Stimulated activated CD8-positive, alpha-beta memory T cell treated with anti-CD3 and anti-CD28 coated beads, Interleukin-4, amount 100 ng/mL, for 48 hours (primary cell): ENCODE data around the gene BCAT1.
"Not testable (repeated sequence)": the region's sequence is repeated elsewhere in the genome, so short reads cannot be mapped to it uniquely, and the experiment has no call there.

Experiments
- DNase-seq: peaks from one replicate; pipeline ENCODE4 v3.0.0-alpha.2; 2020

Gene BCAT1

GRCh38 chr12:24926080-24926479 is 22.8 kb downstream of the BCAT1 start:
- DNase-seq, result not testable (repeated sequence)

DNA sequence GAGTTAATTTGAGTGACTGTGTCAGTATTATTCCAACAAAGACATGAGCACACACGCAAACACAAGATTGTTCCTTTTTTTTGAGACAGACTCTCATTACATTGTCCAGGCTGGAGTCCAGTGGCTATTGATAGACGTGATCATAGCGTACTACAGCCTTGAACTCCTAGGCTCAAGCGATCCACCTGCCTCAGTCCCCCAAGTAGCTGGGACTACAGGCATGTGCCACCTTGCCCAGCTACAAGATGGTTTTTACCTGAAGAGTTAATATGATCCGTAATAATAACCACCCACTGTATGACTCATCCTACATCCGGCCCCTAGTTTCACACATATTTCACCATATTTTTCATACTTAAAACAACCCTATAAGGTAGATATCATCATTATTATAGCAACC is 26.8 kb downstream of the BCAT1 start:
- no peak for DNase-seq

DNA sequence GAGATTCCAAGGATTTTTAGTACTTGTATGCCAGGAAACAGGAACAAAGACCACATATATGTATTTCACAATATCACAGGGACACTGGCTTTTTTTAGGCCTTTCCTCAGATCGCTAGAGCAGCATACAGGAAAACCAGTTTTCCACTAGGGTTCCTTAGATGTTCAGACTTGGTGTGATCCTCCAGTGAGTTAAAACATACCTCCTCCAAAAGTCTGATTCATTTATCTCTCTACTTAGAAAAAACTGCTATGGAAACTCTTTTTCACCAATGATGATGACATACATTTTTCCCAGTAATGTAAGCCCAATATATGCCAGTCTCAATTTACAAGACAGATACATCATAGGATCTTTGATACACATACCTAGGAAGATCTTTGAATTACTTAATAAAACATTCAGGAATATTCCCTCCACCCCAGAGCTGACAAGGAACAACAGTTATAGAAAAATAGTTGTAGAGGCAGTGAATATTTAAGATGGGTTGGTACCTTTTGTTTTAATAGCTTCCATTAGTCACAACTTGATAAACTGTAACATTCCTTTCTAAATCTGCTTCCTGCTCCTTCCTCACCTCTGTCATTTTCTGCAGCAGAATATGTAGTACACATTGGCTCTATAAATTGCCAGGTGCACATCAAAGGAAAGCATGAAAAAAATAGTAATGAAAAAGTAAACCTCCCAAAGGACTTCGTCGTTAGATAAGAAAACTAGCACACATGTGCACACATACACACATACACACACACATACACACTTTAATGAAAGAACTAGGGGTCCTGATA is 27.5 kb downstream of the BCAT1 start:
- no peak for DNase-seq

- DNase-seq, result no peak
Observed at GRCh38 chr12:24920141-24920540, 28.8 kb downstream of the BCAT1 start.

GRCh38 chr12:24919346-24920001 is 29.4 kb downstream of the BCAT1 start:
- peak; percentile 41 for DNase-seq

DNA sequence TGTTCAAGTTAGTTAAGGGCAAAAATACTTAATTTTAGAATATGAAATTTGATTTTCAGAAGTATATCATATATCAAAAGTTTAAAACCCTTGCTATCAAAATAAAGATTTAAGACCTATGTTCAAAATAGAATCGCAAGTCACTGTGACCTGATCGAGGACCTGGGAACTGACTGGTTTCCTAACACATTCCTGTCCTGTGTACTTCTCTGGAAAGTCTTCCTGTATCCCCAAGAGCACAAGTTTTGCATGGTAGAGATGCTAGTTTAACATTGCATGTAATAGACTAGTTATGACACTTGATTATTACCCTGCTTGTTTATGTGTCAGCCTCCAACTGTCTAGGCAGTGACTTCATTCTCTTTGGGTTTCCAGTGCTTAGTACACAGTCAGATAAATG is 30.3 kb downstream of the BCAT1 start:
- DNase-seq, result no peak

DNA sequence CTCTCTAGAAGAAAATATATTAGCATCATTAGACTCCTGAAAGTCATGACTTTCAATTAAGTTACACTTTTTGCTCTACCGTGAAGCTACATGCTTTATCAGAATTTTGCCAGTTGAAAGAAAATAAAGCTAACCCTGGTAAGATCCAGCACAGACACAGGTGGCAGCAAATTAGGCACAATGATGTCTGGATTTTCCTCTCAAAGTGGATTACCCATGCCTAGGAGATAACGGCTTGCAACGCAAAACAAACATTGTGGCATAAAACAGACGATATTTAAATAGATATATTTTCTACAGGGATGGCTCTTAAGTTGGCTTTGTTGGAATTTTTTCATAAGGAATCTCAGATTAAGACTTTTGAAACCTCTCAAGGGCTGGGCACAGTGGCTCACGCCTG is 33.4 kb downstream of the BCAT1 start:
- no peak for DNase-seq

DNA sequence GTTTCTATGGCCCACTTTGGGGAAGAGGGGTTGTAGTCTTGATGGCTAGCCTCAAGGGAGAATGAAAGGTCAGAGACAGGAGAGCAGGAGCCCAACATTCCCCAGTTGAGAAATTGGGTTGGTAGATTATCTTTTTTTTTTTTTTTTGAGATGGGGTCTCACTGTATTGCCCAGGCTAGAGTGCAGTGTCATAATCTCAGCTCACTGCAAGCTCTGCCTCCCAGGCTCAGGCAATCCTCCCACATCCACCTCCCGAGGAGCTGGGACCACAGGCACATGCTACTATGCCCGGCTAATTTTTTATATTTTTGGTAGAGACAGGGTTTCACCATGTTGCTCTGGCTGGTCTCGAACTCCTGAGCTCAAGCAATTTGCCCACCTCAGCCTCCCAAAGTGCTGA is 34.9 kb downstream of the BCAT1 start:
- no peak for DNase-seq

DNA sequence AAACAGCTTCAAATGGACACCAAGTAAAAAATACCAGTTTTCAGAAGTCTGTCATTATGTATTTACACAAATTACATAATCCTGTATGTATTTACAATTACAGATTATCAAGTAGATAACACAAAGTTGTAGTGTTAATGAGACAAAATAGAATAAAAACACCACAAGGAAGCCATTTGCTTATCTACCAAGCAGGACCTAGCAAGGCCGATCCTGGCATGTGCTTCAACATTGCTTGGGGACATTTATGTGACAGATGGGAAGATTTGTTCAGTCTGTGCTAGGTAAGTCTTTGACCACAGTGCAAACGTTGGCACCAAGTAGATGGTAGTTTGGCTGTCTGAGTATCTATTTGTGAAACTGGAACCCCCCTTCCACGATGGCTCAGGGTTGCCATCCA is 35.8 kb downstream of the BCAT1 start:
- no peak for DNase-seq

DNA sequence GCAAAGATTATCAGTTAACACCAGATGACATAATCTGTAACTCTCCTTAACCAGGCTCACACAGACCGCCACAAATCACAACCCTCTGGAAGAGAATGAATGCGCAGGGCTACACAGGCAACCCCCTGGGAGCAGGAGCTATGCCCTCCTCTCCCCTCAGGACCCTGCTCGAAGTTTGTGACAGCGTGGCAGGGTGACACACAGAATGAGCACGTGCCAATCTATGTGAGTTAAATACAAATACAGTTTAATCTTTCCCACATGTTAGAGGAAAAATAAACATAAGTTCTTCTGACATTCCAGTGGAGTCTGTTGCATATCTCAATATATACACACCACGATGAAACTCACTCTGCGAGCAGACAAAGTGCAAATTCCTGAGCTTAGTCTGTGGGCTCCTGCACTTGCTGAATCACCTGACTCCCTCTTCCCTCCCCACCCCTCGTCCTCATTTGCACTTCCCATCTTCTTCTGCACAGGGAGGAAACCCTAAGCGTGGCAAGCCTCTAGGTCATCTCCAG is 37.6 kb downstream of the BCAT1 start:
- DNase-seq, result no peak

DNA sequence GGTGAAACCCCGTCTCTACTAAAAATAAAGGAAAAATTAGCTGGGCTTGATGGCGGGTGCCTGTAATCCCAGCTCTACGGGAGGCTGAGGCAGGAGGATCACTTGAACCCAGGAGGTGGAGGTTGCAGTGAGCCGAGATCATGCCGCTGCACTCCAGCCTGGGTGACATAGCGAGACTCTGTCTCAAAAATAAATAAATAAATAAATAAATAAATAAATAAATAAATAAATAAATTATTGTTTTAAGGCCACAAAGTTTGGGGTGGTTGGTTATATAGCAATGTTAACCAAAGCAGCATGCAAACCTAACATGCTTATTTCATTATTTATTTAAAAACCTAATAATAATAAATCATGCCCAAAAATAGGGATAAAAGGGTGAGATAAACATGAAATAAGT is 38.7 kb downstream of the BCAT1 start:
- not testable (repeated sequence) for DNase-seq

DNA sequence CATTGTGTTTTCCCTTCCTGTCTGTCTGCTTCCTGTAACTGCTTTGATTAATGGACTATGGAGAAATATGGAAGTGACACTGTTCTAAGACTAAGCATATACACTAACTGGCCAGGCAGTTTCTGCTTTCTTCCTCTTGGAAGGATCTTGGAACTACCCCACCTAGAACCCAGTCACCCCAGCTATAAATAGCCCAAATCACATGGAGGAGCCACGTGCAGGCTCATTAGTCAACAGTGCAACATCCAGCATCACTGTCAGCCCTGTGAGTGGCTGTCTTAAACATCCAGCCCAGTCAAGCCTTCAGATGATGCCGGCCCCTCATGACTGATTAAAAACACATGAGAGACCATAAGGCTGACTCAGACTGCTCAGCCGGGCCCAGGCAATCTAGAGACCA is 39.2 kb downstream of the BCAT1 start:
- no peak for DNase-seq

DNA sequence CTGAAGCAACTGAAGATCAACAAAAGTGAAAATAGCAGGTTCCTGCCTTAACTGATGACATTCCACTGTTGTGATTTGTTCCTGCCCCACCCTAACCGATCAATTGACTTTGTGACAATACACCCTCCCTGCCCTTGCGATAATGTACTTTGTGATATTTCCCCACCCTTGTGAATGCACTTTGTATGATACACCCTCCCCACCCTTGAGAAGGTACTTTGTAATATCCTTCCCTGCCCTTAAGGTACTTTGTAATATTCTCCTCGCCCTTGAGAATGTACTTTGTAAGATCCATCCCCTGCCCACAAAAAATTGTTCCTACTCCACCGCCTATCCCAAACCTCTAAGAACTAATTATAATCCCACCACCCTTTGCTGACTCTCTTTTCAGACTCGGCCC is 41.4 kb downstream of the BCAT1 start:
- no peak for DNase-seq

GRCh38 chr12:24906141-24906540 is 42.8 kb downstream of the BCAT1 start:
- no peak for DNase-seq

- DNase-seq, result no peak
Observed at GRCh38 chr12:24905431-24905830, 43.5 kb downstream of the BCAT1 start.

GRCh38 chr12:24904871-24905270 is 44.0 kb downstream of the BCAT1 start:
- DNase-seq, result no peak

- no peak for DNase-seq
Observed at GRCh38 chr12:24903329-24904088, 45.4 kb downstream of the BCAT1 start.

DNA sequence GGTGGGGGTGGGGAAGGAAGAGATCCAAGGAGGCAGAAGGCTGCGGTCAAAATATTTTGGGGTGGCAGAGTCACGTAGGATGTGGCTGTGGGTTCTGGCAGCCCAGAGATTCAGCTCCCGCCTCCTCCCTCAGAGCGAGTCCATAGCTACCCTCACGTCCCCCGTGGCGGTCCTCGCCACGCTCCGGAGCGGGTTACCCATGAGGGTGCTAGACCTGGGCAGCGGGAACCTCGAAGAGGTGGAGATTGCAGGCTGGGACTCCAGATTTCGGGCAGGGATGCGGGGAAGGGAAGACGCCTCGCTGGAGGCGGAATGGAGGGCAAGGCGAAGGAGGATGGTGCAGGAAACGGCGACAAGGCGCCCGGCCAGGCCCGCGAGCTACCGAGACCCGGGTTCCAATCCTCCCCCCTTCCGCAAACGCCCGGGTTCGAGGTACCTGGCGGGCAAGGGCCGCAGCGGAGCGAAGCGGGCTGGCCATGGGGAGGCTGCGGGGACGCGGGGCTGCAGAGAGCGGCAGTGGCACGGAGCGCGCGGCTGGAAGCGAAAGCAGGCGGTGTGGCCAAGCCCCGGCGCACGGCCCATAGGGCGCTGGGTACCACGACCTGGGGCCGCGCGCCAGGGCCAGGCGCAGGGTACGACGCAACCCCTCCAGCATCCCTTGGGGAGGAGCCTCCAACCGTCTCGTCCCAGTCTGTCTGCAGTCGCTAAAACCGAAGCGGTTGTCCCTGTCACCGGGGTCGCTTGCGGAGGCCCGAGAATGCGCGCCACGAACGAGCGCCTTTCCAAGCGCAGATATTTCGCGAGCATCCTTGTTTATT is 46.2 kb downstream of the BCAT1 start:
- DNase-seq, result peak; percentile 50

- peak; percentile 52 for DNase-seq
Observed at GRCh38 chr12:24901576-24902461, 47.1 kb downstream of the BCAT1 start.

DNA sequence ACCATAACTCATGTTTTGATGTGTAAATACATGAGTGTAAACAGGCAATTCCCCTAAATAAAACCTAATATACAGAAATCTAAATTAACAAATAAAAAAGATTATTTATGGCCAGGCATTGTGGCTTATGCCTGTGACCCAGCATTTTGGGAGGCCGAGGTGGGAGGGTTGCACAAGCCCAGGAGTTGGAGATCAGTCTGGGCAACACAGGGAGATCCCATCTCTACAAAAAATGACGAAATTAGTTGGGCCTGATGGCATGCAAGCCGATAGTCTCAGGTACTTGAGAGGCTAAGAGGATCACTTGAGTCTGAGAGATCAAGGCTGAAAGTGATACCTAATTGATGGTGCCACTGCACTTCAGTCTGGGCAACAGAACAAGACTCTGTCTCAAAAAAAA is 48.7 kb downstream of the BCAT1 start:
- no peak for DNase-seq

GRCh38 chr12:24899503-24900075 is 49.3 kb downstream of the BCAT1 start:
- DNase-seq, result no peak
